SHP77 (cell line): Measurements from ENCODE around the gene MDH1B.
"Not testable (repeated sequence)": the region's sequence is repeated elsewhere in the genome, so short reads cannot be mapped to it uniquely, and the experiment has no call there.

ENCODE experiments used
- DNase-seq, 2 experiments: peaks; one replicate each; lab custom pipeline; 2025; lab: John Stamatoyannopoulos, UW

The MDH1B gene

GRCh38 chr2:206765242-206766056 is at the start of gene MDH1B, which contains the start of gene FASTKD2:
Gene MDH1B, minus strand, starts transcription at chr2:206765328. Its CDS starts 57 bp downstream, at chr2:206765271.
Gene FASTKD2, plus strand, starts transcription at chr2:206765606. Its CDS starts 1,088 bp downstream, at chr2:206766694.
- peak; percentile 80 to 86 for DNase-seq

GRCh38 chr2:206814498-206814897 is 49.4 kb upstream of the MDH1B start:
- no peak for DNase-seq

DNA sequence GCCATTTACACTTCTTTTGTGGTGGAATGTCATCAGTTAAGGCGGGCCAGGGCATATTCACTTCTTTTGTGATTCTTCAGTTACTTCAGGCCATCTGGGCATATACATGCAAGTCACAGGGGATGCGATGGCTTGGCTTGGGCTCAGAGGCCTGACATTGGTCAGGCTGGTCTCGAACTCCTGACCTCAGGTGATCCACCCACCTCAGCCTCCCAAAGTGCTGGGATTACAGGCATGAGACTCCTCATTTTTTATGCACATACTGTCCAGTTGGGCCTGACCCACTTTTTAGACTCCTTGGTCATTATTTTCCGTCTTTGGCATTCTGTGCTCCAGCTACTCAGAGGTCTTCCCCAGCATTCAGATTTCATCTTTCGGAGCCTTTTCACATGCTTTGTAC is 47.3 kb upstream of the MDH1B start:
- not testable (repeated sequence) for DNase-seq

DNA sequence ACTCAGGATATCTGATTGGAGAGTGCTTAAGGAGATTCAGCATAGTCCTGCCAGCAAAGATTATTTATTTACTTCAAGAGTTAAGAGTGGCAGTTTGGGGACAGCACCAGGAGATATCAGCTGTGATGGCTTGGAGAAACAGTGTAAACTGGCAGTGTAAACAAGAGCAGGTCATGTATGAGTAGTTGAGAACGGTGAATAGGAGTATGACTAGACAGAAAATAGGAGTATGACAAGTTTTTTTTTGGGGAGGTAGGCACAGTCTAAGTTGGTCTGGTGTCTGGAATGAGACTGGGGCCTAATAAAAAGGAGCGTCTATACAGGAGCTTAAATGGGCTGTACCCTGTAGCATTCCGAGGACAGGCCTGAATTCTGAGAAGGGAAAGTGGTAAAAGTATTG is 42.5 kb upstream of the MDH1B start:
- not testable (repeated sequence) for DNase-seq

- no peak for DNase-seq
These were observed 40.9 kb upstream of the MDH1B start for GRCh38 chr2:206805887-206806607.

DNA sequence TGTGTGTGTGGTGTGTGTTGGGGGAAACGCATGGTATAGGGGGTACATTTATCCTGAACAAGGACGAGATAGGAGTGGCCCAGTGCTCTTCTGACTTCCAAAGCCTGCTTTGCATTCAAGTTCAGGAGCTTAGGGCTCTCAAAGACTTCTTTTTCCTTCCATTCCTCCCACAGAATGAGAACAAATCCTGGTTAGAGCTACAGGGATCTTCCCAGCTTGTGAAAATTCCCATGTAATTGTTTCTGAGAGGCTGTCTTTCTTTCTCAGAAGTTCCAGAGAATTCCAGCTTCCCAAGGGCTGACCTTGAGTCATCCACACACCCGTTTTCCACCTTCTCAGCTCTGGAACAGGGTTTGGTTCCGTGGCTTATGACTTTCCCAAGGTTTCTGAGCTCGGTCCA is 39.2 kb upstream of the MDH1B start:
- DNase-seq = no peak

- no peak for DNase-seq
These were observed 37.8 kb upstream of the MDH1B start for GRCh38 chr2:206802654-206803514.

DNA sequence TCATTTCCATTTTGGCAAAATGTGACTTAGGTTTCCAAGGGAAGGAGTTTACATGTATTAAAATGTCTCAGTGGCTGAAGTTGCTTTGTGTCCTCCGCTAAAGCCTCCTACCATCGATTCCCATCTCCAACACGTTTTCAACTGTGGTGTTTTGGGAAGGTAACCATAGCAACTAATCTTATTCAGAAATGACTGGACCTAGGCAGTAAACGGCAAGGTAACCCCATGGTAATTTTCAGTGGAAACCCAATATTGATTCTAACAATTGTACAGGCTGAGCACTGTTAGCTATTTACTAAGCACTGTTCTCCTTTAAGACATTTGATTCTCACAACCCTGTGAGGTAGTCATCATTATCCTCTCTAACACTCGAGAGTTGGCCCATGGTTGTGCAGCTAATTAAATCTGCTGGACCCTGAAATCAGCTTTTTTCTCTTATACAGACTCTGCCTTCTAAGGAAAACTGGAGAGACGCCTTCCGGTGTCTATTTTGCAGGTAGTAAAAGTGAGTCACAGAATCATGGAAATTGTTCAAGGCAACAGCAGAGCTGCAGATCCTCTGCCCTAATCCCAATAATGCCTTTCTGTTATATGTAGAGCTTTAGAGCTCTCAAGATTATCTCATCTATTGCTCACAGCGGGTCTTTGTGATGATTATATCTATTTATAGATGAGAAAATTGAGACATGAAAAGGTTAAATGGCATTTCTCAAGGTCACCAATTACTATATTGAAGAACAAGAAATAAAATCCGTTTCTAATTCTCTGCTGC is 36.5 kb upstream of the MDH1B start:
- DNase-seq = no peak

- peak; percentile 58 to 59 for DNase-seq
These were observed 35.6 kb upstream of the MDH1B start for GRCh38 chr2:206800506-206801417.

GRCh38 chr2:206799083-206799482 is 34.0 kb upstream of the MDH1B start:
- DNase-seq = no peak

GRCh38 chr2:206798000-206798399 is 32.9 kb upstream of the MDH1B start:
- no peak for DNase-seq

DNA sequence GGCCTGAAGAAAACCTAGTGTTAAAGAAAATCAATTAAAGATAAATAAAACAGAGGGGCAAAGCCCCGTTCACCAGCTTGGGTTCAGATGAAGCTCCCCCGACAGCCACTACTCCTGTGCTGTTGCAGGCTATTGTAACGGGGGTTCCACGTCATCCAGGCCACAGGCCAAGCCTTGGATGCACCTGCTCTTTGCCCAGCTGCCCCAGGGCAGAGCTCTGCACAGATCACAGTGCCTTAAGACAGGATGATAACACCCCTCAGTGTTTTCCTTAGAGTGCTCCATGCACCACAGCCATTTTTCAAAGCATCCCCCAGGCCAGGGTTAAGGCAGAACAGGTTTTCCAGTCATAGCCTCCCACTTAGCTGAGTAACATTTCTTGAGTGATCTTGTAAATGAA is 32.2 kb upstream of the MDH1B start:
- DNase-seq = peak; percentile 55 to 84

DNA sequence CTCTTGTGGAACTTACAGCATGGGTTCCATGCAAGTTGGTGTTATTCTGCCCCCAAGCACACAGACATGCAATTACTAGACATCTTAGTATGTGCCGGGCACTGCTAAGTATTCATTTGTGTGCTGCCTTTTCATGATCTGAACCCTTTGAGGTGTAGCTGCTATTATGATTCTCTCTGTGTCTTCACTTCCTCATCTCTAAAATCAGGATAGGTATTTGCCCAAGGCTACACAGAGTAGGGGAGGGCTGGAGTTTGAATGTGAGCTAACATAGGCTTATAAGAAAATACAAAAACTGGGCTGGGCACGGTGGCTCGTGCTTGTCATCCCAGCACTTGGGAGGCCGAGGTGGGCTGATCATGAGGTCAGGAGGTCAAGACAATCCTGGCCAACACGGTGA is 27.5 kb upstream of the MDH1B start:
- DNase-seq = no peak

GRCh38 chr2:206790311-206790935 is 25.3 kb upstream of the MDH1B start:
- DNase-seq = no peak

- DNase-seq = no peak
These were observed 19.6 kb upstream of the MDH1B start for GRCh38 chr2:206784559-206785353.

GRCh38 chr2:206783718-206784117 is 18.6 kb upstream of the MDH1B start:
- DNase-seq = peak in 1 of 2 experiments; percentile 5

DNA sequence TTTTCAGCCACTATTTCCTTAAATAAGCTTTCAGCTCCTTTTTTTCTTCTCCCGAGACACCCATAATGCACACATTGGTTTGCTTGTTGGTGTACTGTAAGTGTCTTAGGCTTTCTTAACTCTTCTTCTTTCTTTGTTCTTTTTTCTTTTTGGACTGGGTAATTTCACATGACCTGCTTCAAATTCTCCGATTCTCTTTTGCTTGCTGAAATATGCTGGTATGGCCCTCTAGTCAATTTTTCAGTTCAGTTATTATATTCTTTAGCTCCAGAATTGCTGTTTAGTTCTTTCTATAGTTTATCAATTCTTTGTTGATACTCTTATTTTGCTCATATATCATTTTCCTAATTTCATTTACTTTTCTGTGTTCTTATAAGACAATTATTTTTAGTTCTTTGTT is 15.5 kb upstream of the MDH1B start:
- no peak for DNase-seq

GRCh38 chr2:206776432-206776831 is 11.3 kb upstream of the MDH1B start:
- no peak for DNase-seq

- no peak for DNase-seq
These were observed 9.7 kb upstream of the MDH1B start for GRCh38 chr2:206774871-206775270.
